OCI-LY3 (cell line): ENCODE measurements around the gene S1PR5.

Source experiments
- EZH2phosphoT487 ChIP-seq: fragments of 200-600 bp; shearing (Covaris generic); IDR thresholded peaks from 2 replicates; pipeline ENCODE4 v1.6.1; 2018; ENCODE audit warnings: antibody characterized with exemption, mixed run types, low read depth
- TF ChIP-seq, protein P1 (sequence below): fragments of 200-600, 300-600 bp; sonication (generic); IDR thresholded peaks from 2 replicates; pipeline ENCODE4 v1.5.1; 2014; ENCODE audit warnings: antibody characterized with exemption, low read length, low read depth

- TF ChIP-seq, protein P1, sequence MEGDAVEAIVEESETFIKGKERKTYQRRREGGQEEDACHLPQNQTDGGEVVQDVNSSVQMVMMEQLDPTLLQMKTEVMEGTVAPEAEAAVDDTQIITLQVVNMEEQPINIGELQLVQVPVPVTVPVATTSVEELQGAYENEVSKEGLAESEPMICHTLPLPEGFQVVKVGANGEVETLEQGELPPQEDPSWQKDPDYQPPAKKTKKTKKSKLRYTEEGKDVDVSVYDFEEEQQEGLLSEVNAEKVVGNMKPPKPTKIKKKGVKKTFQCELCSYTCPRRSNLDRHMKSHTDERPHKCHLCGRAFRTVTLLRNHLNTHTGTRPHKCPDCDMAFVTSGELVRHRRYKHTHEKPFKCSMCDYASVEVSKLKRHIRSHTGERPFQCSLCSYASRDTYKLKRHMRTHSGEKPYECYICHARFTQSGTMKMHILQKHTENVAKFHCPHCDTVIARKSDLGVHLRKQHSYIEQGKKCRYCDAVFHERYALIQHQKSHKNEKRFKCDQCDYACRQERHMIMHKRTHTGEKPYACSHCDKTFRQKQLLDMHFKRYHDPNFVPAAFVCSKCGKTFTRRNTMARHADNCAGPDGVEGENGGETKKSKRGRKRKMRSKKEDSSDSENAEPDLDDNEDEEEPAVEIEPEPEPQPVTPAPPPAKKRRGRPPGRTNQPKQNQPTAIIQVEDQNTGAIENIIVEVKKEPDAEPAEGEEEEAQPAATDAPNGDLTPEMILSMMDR = peak; percentile 8; the same call in 1 of the 2 replicates
- TF ChIP-seq EZH2phosphoT487 = no peak
Observed at GRCh38 chr19:10503002-10503789, 14.1 kb downstream of the S1PR5 start, which contains the start of gene KEAP1.
